ENCODE data around the gene OXER1. TPM values are rescaled to one million over a fixed set of nuclear protein-coding genes. Genes with fewer than 3 reads are reported as not detected.

The OXER1 gene
- polyA plus RNA-seq, 1 donor (not counting 4 experiments of a cell fraction or from before 2014, with no cell fraction given) = not detected

GRCh38 chr2:42801381-42801780 is 37.4 kb upstream of the OXER1 start:
- Histone ChIP-seq H3K36me3 (ENCODE audit: control insufficient read depth in 2 of 2, extremely low read depth in 1 of 2, insufficient read depth in 2 of 2, low read length in 2 of 2) (no peaks in the 10 kb centered on the region), H3K27ac (ENCODE audit: control insufficient read depth, insufficient read depth, low read length) (no peak overlapping the region), H3K4me3 (ENCODE audit: control insufficient read depth in 2 of 3, extremely low read depth in 1 of 3, insufficient read depth in 2 of 3, low read depth in 1 of 3, low read length in 3 of 3) (no peak overlapping the region), H3K9me3 (ENCODE audit: control insufficient read depth, low read depth, low read length) (no peaks in the 10 kb centered on the region), H3K9ac (ENCODE audit: control insufficient read depth, extremely low read depth, insufficient read depth, low read length) (no peak overlapping the region), H3K4me2 (ENCODE audit: control insufficient read depth, extremely low read depth, insufficient read depth, low read depth, low read length) (no peak overlapping the region), H3K27me3 (ENCODE audit: control insufficient read depth, extremely low read depth, insufficient read depth, low read length) (no peaks in the 10 kb centered on the region), H3K79me2 (ENCODE audit: control insufficient read depth, insufficient read depth, low read length) (no peaks in the 10 kb centered on the region), H4K20me1 (ENCODE audit: control insufficient read depth, extremely low read depth, insufficient read depth, low read length) (no peaks in the 10 kb centered on the region), H2AFZ (ENCODE audit: control insufficient read depth, low read length) (peak overlapping the region; percentile 16), H3K9me1 (ENCODE audit: control insufficient read depth, extremely low read depth, insufficient read depth, low read length) (no peaks in the 10 kb centered on the region), H3K4me1 (ENCODE audit: control insufficient read depth, extremely low read depth, insufficient read depth, low read length) (peaks cover 4% of the 10 kb centered on the region)
- TF ChIP-seq CTCF (optimal IDR thresholded peaks at IDR 0.05 in 1 of 3, IDR thresholded peaks at IDR 0.05 in 1 of 3, conservative IDR thresholded peaks at IDR 0.05 in 1 of 3; ENCODE audit: extremely low read depth in 1 of 3, insufficient read depth in 2 of 3, low read length in 3 of 3) (no peak), EZH2 (IDR thresholded peaks at IDR 0.05; ENCODE audit: low read length) (no peak)
- DNase-seq (ENCODE audit: low read depth, low spot score) (no peak), FAIRE-seq (peak; percentile 5)
- dilution Hi-C loops (cut with MboI; ENCODE audit: extremely low pct_ligation_motif_present, low sequenced_read_pairs) = no loop called here

GRCh38 chr2:42800981-42801380 is 37.0 kb upstream of the OXER1 start:
- no peaks in the 10 kb centered on the region for H3K9me3 ChIP-seq (ENCODE audit: control insufficient read depth, low read depth, low read length)
- dilution Hi-C loops (cut with MboI; ENCODE audit: extremely low pct_ligation_motif_present, low sequenced_read_pairs) = no loop called here
- FAIRE-seq (no peak), DNase-seq (ENCODE audit: low read depth, low spot score) (no peak)
- H3K27ac ChIP-seq (ENCODE audit: control insufficient read depth, insufficient read depth, low read length) = no peak overlapping the region
- H3K27me3 ChIP-seq (ENCODE audit: control insufficient read depth, extremely low read depth, insufficient read depth, low read length) = no peaks in the 10 kb centered on the region
- H3K4me2 ChIP-seq (ENCODE audit: control insufficient read depth, extremely low read depth, insufficient read depth, low read depth, low read length) = no peak overlapping the region
- H3K9ac ChIP-seq (ENCODE audit: control insufficient read depth, extremely low read depth, insufficient read depth, low read length) = no peak overlapping the region
- H4K20me1 ChIP-seq (ENCODE audit: control insufficient read depth, extremely low read depth, insufficient read depth, low read length) = no peaks in the 10 kb centered on the region
- H3K79me2 ChIP-seq (ENCODE audit: control insufficient read depth, insufficient read depth, low read length) = no peaks in the 10 kb centered on the region
- TF ChIP-seq EZH2 (IDR thresholded peaks at IDR 0.05; ENCODE audit: low read length) = no peak
- H3K4me3 ChIP-seq (ENCODE audit: control insufficient read depth in 2 of 3, extremely low read depth in 1 of 3, insufficient read depth in 2 of 3, low read depth in 1 of 3, low read length in 3 of 3) = no peak overlapping the region
- H3K4me1 ChIP-seq (ENCODE audit: control insufficient read depth, extremely low read depth, insufficient read depth, low read length) = peaks cover 8% of the 10 kb centered on the region
- H3K36me3 ChIP-seq (ENCODE audit: control insufficient read depth in 2 of 2, extremely low read depth in 1 of 2, insufficient read depth in 2 of 2, low read length in 2 of 2) = no peaks in the 10 kb centered on the region
- H2AFZ ChIP-seq (ENCODE audit: control insufficient read depth, low read length) = no peak overlapping the region
- H3K9me1 ChIP-seq (ENCODE audit: control insufficient read depth, extremely low read depth, insufficient read depth, low read length) = no peaks in the 10 kb centered on the region

DNA sequence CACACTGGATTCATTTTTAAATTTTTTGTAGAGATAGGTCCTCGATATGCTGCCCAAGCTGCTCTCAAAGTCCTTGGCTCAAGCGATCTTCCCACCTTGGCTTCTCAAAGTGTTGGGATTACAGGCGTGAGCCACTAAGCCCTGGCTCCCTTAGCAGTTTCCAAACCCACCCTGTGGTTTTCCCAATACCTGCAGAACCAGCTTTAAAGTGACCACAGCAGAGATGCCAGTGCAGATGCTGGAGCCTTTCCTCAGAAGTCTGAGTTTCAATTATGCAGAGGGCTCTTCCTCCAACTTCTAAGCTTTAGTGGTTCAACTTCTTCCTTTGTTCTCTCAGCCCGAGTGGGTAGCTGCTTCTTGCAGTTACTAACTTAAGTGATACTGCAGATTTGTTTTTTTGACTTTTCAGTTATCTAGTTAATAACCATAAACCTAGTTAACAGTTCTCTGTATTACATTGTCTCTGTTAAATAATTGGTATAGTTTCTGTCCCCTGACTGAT is 36.6 kb upstream of the OXER1 start:
- Histone ChIP-seq H3K27me3 (ENCODE audit: control insufficient read depth, extremely low read depth, insufficient read depth, low read length) (no peaks in the 10 kb centered on the region), H3K4me1 (ENCODE audit: control insufficient read depth, extremely low read depth, insufficient read depth, low read length) (peaks cover 13% of the 10 kb centered on the region), H3K9ac (ENCODE audit: control insufficient read depth, extremely low read depth, insufficient read depth, low read length) (no peak overlapping the region), H2AFZ (ENCODE audit: control insufficient read depth, low read length) (no peak overlapping the region), H3K9me3 (ENCODE audit: control insufficient read depth, low read depth, low read length) (no peaks in the 10 kb centered on the region), H3K36me3 (ENCODE audit: control insufficient read depth in 2 of 2, extremely low read depth in 1 of 2, insufficient read depth in 2 of 2, low read length in 2 of 2) (no peaks in the 10 kb centered on the region), H3K4me3 (ENCODE audit: control insufficient read depth in 2 of 3, extremely low read depth in 1 of 3, insufficient read depth in 2 of 3, low read depth in 1 of 3, low read length in 3 of 3) (no peak overlapping the region), H3K79me2 (ENCODE audit: control insufficient read depth, insufficient read depth, low read length) (no peaks in the 10 kb centered on the region), H3K9me1 (ENCODE audit: control insufficient read depth, extremely low read depth, insufficient read depth, low read length) (no peaks in the 10 kb centered on the region), H4K20me1 (ENCODE audit: control insufficient read depth, extremely low read depth, insufficient read depth, low read length) (no peaks in the 10 kb centered on the region), H3K27ac (ENCODE audit: control insufficient read depth, insufficient read depth, low read length) (no peak overlapping the region), H3K4me2 (ENCODE audit: control insufficient read depth, extremely low read depth, insufficient read depth, low read depth, low read length) (no peak overlapping the region)
- FAIRE-seq (no peak), DNase-seq (ENCODE audit: low read depth, low spot score) (no peak)
- TF ChIP-seq CTCF (optimal IDR thresholded peaks at IDR 0.05 in 1 of 3, IDR thresholded peaks at IDR 0.05 in 1 of 3, conservative IDR thresholded peaks at IDR 0.05 in 1 of 3; ENCODE audit: extremely low read depth in 1 of 3, insufficient read depth in 2 of 3, low read length in 3 of 3) (no peak), EZH2 (IDR thresholded peaks at IDR 0.05; ENCODE audit: low read length) (no peak)
- dilution Hi-C loops (cut with MboI; ENCODE audit: extremely low pct_ligation_motif_present, low sequenced_read_pairs) = no loop called here
